Mononuclear cell (primary cell): Measurements from ENCODE around the gene ACTR10. TPM values are rescaled to one million over a fixed set of nuclear protein-coding genes. Genes with fewer than 3 reads are reported as not detected.

Experiments used
- H3K27me3 ChIP-seq: 2 replicates; pipeline ENCODE4 v1.6.0; 2011; ENCODE audit warnings: low read length, control low read depth; ENCODE audit not compliant: insufficient read depth
- H3K4me1 ChIP-seq: 2 replicates; pipeline ENCODE4 v1.5.1; 2011; ENCODE audit warnings: mild to moderate bottlenecking, low read length, control low read depth; ENCODE audit not compliant: insufficient read depth
- H3K4me3 ChIP-seq: 2 replicates; pipeline ENCODE4 v1.5.1; 2011; ENCODE audit warnings: mild to moderate bottlenecking, low read length, moderate library complexity
- H3K9me3 ChIP-seq: 2 replicates; pipeline ENCODE4 v1.5.1; 2011; ENCODE audit warnings: low read depth, mild to moderate bottlenecking, control low read depth, low read length
- total RNA-seq: library from RNA; depleted of rRNA; stranded (reverse); fragments of >200 nt; gene quantifications from one replicate; pipeline ENCODE4 v1.2.3, GENCODE V29; 2012

Gene ACTR10
- 57.7 TPM for total RNA-seq

DNA sequence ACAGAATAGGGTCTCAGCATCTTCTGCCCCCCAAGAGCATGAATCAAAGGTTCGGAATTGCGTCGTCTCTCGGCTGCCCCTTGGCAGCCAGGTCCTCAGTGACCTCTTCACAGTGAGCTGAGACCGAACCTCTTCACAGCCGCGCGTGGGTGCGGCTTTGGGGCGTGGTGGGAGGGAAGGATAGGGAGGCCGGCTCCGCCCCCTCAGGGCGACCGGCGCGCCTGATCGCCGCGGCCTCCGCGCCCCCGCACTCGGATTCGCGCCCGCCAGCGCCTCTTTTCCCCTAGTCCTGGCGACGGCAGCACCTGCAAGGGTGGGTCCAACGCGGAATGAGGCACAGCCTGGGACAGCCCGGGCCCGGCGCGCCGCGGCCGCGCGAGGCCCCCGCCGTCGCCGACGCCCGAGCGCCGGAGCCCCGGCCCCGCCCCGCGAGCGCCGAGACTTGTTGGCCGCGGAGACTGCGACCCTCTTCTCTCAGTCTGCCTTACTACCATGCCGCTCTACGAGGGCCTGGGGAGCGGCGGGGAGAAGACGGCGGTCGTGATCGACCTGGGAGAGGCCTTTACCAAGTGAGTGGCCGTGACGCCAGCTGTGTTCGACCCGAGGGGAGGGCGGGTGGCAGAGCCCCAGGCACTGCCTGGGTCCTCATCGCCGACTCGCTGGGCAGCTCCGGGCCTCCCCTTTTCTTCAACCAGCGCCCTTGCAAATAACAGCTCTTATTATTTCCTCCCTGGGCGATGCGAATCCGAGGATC lies at the start of gene ACTR10:
Gene ACTR10 (plus strand): TSS at position 424 of the 754 bp plus-strand sequence. CDS start 69 bp downstream, at position 493.
- Histone ChIP-seq H3K4me3 (peak within 1 kb of the TSS; percentile 88), H3K4me1 (peaks cover 24% of the 10 kb centered on the region), H3K9me3 (no peaks in the 10 kb centered on the region), H3K27me3 (no peaks in the 10 kb centered on the region)

DNA sequence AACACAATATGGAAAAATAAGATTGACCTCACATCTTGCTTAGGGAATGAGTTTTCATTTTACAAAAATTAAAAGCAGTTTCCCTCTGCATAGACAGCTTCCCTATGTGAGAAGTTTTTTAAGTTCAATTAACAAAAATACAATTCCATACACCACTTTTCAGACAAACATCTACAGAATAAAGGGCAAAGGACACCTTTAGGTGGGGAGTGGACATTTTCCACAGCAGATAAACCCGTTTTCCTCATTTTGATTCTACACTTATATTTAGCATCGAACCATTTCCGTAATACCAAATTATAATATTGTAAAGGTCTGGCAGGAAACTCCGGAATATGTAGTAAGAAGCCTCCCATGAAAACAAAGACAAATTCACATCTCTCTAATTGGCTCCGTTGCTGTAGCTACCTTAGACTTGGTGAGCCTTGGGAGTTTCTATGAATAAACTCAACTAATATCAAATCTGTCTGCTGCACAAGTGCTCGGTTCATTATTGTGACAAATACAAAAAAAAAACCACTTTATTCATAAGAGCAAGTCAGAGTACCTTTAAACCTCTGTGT lies 49.6 kb upstream of the ACTR10 start:
- Histone ChIP-seq H3K4me1 (peaks cover 16% of the 10 kb centered on the region), H3K9me3 (no peaks in the 10 kb centered on the region), H3K4me3 (no peak overlapping the region), H3K27me3 (peaks cover 56% of the 10 kb centered on the region)

DNA sequence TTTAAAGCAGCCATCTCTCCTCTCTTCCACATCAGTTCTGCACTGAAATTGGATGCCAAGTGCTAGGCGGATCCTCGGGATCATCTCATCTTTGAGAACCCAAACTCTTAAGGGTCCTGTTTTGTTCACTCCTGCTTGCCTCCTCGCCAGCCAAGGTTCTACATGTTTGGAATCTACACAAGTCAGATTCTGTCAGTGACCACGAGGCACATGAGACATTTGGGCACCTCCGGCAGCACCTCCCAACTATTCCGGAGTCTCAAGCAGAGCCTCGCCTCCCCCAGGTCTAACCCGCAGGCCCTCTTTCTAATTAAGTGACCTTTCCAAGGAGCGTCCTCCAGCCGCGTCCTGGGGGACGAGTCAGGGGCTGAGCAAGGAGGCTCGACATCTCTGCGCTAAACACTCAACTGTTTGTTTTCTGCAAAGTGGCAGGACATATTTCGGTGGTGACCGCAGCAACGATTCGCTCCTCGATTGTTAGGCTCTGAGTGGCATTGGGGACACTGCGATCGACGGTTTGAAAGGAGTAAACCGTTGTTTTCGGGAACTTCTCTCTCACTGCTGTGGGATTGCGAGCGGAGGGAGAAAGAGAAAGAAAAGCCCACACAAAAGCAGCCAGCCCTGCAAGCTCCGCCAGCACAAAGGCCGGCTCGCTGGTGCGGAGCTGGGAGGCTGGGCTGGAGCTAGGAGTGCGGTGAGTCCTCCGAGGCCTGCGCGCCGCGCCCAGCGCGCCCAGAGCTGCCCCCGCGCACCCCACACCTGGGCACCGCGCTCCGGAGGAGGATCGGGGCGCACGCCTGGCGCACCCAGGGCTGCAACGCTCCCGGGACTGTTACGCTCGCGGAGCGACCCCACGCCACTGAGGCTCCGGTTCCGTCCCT lies 48.6 kb upstream of the ACTR10 start:
- Histone ChIP-seq H3K4me3 (peak overlapping the region; percentile 38), H3K4me1 (peaks cover 16% of the 10 kb centered on the region), H3K27me3 (peaks cover 56% of the 10 kb centered on the region), H3K9me3 (no peaks in the 10 kb centered on the region)

DNA sequence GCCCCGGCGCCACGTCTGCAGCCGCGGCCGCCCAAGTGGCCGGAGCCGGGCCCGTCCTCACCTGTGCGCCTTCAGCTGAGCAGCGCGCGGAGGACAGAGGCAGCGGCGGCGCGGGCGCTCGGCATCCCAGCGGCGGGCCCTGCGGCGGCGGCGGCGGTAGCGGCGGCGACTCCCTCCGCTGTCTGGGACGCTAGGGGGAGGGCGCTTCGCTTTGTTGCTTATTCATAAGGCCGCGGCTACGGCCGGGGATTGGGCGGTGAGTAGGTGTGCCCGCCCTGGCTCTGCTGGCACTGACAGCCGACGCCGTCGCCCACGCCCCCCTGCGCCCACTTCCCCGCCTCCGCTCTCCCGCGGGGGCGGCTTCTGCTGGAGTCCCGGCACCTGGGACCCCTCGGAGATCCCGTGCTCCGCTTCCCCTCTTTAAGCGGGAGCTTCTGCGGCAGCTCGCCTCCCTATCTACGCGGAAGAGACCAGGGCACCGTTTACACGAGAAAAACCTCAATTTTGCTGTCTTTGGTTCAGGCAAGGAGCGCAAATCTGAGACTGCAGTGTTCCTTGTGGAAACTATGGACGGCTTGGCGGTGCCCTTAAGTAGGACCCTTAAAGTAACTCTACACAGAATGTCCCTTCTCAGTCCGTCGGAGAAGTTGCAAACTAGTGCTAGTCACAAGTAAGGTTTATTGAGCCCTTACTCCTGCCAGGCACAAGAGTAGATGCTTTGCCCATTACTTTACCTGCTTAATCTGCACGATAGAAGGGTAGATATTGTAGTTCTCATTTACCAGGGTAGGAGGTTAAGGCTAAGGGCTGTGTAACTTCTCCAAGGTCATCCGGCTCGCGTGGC lies 47.7 kb upstream of the ACTR10 start, which contains the start of gene ARMH4:
Gene ARMH4 (minus strand): TSS at position 200 of the 844 bp plus-strand sequence. CDS start 12,855 bp downstream, outside the sequence.
- Histone ChIP-seq H3K4me3 (peak within 1 kb of the TSS; percentile 38), H3K4me1 (peaks cover 16% of the 10 kb centered on the region), H3K27me3 (peaks cover 57% of the 10 kb centered on the region), H3K9me3 (no peaks in the 10 kb centered on the region)

DNA sequence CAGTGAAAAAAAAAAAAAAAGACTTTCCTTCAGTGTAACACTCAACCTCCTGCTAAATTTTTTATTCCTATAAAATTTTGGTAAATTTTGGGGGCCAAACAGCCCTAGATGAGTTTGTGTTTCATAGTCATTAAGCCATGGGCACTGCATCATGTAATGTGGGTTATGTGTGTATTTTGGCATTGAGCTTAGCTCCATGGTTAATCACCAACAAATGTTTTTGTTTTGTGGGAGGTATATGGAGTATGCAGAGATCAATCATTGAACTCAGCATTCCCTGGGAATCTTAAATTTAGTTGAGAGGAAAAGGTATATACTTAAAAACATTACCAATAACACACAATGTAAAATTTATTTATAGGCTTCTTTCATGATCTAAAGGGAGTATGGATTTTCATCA lies 39.4 kb upstream of the ACTR10 start:
- Histone ChIP-seq H3K4me3 (no peak overlapping the region), H3K27me3 (peaks cover 3% of the 10 kb centered on the region), H3K4me1 (no peaks in the 10 kb centered on the region), H3K9me3 (no peaks in the 10 kb centered on the region)

DNA sequence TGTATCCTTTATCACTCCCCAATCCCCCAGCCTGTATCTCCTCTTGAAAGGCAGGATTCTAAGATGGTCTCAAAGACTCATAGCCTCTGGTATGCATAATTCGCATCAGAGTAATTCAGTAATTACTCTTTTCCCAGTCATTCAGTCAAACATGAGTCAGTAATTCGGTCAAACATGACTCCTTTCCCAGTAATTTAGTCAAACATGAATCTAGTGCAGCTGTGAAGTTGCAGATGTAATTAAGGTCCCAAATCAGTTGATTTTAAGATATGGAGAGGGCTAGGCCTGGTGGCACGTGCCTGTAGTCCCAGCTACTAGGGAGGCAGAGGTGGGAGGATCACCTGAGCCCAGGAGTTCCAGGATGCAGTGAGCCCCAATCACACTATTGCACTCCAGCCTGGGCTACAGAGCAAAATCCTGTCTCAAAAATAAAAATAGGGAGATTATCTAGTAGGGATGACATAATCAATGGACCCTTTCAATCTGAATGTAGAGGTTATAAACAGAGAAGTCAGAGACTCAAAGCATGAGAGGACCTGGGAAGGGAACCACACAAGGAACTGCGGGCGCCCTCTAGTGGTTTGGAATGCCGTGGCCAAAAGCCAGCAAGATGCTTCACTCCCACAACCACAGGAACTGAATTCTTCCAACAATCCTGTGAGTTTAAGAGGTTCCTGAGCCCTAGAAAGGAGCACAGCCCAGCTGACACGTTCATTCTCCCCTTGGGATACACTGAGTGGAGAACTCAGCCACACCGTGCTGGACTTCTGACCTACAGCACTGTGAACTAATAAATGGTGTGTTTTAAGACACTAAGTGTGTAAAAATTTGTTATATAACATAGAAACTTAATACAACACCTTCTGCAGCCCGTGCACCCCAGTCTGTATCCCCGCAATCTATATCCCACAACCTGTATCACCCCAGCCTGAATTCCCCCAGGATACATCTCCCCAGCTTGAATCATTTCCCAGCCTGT lies 33.7 kb upstream of the ACTR10 start:
- Histone ChIP-seq H3K4me3 (no peak overlapping the region), H3K9me3 (no peaks in the 10 kb centered on the region), H3K4me1 (no peaks in the 10 kb centered on the region), H3K27me3 (peaks cover 2% of the 10 kb centered on the region)

DNA sequence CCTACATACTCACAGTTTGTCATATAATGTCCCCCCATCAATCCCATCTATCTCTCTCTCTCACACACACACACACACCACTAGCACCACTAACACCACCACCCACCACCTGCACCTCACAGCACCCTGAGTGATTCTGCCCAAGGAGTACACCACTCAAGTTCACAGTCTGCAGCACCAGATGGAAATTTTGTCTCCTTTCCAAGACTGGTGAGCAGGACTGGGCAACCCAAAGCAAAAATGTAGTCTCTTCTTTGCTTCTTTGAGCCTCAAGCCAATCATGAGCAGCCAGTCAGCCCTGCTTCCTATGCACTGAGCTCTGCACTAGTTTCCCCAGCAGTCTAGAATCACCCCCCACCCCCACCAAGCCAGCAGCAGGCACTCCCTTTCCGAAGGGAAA lies 32.9 kb upstream of the ACTR10 start:
- Histone ChIP-seq H3K4me3 (no peak overlapping the region), H3K4me1 (no peaks in the 10 kb centered on the region), H3K27me3 (peaks cover 2% of the 10 kb centered on the region), H3K9me3 (no peaks in the 10 kb centered on the region)

DNA sequence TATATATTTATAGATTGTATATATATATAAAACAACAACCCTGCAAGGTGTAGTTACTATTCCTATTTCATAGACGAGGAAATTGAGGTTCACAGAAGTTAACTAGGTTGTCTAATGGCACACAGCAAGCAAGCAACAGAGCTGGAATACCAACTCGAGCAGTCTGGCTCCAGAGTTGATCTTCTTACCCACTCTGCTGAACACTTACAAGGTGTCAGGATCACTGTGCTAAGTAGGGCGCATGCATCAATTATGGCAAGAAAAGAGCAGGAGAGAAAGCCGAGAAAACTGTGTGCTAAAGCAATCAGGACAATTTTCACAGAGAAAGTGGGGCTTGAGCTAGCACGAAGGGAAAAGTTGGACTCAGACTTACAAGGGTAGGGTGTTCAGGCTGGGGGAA lies 32.1 kb upstream of the ACTR10 start:
- H3K27me3 ChIP-seq = peaks cover 2% of the 10 kb centered on the region
- H3K4me1 ChIP-seq = no peaks in the 10 kb centered on the region
- H3K9me3 ChIP-seq = no peaks in the 10 kb centered on the region
- no peak overlapping the region for H3K4me3 ChIP-seq

DNA sequence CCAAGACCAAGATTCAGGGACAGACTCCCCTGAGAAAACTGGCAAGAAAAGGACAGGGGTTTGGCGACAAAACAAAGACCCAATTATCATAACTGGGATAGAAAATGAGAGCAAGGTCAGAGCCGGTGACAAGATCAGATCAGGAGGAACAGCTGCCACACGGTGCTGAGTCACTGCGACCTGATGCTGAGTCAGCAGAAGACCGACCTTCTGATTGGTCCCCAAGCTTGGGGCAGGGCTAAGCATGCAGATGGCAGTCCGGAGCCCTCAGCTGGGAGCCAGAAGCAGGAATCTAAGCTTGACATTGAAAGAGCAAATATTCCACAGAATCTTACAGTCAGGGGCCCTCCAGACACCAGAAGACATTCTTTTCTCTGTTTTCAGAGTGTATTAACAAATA lies 28.9 kb upstream of the ACTR10 start:
- H3K4me3 ChIP-seq = no peak overlapping the region
- no peaks in the 10 kb centered on the region for H3K4me1 ChIP-seq
- H3K27me3 ChIP-seq = peaks cover 8% of the 10 kb centered on the region
- H3K9me3 ChIP-seq = no peaks in the 10 kb centered on the region

DNA sequence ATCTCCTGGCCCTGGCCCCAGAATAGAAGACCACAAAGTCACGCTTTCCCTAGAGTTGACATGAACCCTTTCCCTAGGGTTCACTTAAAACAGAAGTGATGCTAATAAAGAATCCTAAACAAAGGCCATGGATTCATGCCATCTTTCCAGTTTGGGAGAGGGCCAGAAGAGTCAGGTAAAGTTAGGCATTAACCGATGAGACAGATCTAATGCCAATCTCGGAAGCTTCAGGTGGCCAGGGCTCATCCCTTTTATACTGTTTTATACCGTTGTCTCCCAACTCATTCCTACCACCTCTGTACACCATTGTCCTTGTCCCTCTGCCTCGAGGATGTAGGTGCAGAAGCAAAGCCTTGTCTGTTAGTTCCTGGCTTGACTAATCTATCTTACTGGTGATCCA lies 22.8 kb upstream of the ACTR10 start:
- Histone ChIP-seq H3K4me3 (no peak overlapping the region), H3K4me1 (no peaks in the 10 kb centered on the region), H3K27me3 (peaks cover 5% of the 10 kb centered on the region), H3K9me3 (no peaks in the 10 kb centered on the region)

DNA sequence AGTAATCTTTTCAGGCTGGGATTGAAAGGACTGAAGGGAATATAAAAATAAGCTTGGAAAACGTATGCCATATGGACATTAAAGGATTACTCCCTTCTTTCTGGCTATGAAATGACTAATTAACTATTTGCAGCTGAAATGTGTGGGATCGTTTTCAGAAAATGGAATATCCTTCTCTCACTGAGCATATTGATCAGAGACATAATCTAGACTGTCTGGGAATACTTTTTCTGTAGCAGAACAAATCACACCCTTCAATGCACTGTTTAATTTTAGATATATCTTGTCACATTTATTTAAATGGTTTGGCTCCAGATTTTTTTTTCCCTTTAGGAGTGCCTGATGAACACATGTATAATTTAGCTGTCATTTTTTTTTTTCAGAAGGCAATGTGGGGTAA lies 10.8 kb upstream of the ACTR10 start:
- Histone ChIP-seq H3K4me1 (no peaks in the 10 kb centered on the region), H3K27me3 (peaks cover 2% of the 10 kb centered on the region), H3K4me3 (no peak overlapping the region)

DNA sequence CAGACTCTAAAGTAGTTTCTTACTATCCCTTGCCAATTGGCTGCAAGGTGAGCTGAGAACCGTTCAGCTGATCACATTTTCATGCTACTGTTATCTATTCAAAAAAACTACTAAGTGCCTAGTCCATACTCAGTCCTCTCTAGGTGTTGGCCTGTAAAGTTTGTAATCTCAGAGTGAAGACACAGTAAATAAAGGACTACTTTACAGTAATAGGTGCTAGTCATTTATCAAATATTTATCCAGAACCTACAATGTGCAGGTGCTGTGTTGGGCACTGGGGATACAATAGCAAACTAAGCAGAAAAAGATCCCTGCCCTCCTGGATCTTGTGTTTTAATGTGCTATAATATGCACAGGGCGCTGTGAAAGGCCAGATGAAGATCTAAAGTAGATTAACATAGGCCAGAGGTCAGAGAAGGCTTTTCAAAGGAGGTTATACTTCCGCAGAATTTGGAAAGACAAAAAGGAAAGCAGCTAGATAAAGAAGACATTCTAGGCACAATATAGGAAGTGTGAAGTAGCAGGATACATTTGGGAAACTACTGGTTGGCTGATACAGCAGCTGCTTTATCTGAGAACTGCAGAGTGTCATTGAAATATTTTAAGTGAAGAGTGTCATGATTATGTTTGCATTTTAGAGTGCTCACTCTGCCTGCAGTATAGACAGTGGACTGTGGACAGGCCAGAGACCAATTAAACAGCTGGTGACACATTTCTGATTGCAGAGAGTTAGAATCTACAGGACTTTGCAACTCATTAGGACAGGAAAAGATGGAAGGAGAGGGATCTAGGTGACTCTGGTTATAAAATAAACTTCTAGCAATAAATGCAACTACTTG lies 8.0 kb upstream of the ACTR10 start:
- Histone ChIP-seq H3K27me3 (peaks cover 2% of the 10 kb centered on the region), H3K9me3 (no peaks in the 10 kb centered on the region), H3K4me1 (no peaks in the 10 kb centered on the region), H3K4me3 (no peak overlapping the region)

More for the DNA sequence above, 10.8 kb upstream of the ACTR10 start:
- H3K9me3 ChIP-seq = no peaks in the 10 kb centered on the region

DNA sequence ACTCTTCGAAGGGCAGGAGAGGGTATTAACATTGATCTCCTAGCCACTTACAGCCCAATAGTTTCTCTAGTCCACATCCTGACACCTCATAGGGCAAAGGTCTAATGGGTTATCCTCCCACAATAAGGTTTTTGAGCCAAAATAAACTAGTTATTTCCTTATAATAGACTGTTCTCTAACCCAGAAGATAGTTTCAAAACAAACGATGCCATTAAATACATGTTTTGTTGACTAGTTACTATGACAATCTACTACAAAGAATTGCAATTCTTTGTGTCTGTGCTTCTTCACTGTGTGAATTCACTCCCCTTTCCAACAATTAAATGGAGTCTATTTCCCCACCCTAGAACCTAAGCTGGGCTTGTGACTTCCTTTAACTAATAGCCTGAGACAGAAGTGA lies 6.4 kb upstream of the ACTR10 start:
- Histone ChIP-seq H3K9me3 (no peaks in the 10 kb centered on the region), H3K4me3 (no peak overlapping the region), H3K27me3 (peaks cover 2% of the 10 kb centered on the region), H3K4me1 (no peaks in the 10 kb centered on the region)
